HL-60/S4 treated with retinoic acid at 250 ng/mL for 4 days and 3 days (cell line): ENCODE data around the gene TPRG1L.
"Not testable (repeated sequence)": the region's sequence is repeated elsewhere in the genome, so short reads cannot be mapped to it uniquely, and the experiment has no call there.

Experiments
- in situ Hi-C: fragments of 300-500 bp; cut with MboI; formaldehyde crosslinking; loops from 2 replicates; pipeline ENCODE4 v1.7.0; 2022; ENCODE audit warnings: low sequenced_read_pairs

TPRG1L gene

DNA sequence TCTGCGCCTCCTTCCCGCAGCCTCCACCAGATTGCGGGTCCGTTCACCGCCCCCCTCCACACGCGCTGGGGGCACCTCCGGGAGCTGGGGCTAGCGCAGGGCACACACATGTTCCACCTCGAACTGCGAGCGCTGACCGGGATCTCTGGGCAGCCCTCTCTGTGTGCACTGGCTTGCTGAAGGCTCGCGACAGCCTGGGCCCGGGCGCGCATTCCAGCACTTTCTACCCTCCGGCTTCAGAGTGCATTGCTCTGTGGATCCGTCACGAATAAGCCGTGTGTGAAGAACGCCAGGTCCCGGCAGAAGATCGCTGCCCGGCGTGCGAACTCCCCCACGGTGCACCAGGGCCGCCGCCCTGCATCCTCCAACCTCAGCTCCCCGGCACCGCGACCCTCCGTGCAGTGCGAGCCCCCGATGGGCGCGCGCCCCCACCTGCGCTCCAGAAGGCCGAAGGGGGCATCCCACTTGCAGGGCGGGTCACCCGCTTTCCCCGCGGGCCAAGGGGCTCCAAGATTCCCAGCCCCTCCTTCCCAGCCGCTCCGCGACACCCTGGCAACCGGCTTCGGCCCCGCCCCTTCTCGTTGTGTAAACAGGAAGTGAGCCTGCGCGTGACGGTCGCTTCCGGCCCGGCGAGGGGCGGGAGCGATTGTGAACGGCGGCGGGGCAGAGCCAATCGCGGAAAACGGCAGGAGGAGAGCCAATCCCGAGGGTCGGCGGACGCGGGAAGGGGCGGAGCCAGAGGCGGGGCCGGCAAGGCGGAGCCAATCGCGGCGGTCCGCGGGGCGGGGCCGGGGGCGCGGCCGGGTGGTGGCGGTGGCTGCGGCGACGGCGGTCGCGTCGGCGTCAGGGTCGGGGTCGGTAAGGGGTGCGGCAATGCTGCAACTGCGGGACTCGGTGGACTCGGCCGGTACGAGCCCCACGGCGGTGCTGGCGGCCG lies at the start of gene TPRG1L:
Gene TPRG1L, plus strand, starts transcription at position 816 of the 937 bp plus-strand sequence. Its CDS starts 58 bp downstream, at position 874.
- in situ Hi-C loops: no loop called here

- in situ Hi-C loops: not testable (repeated sequence)
Measured at GRCh38 chr1:3575515-3575914, 49.3 kb upstream of the TPRG1L start.

GRCh38 chr1:3575993-3576392 lies 48.8 kb upstream of the TPRG1L start:
- in situ Hi-C loops: no loop called here

- in situ Hi-C loops: no loop called here
Measured at GRCh38 chr1:3577300-3577699, 47.5 kb upstream of the TPRG1L start.

- in situ Hi-C loops: no loop called here
Measured at GRCh38 chr1:3577711-3578432, 46.9 kb upstream of the TPRG1L start.

DNA sequence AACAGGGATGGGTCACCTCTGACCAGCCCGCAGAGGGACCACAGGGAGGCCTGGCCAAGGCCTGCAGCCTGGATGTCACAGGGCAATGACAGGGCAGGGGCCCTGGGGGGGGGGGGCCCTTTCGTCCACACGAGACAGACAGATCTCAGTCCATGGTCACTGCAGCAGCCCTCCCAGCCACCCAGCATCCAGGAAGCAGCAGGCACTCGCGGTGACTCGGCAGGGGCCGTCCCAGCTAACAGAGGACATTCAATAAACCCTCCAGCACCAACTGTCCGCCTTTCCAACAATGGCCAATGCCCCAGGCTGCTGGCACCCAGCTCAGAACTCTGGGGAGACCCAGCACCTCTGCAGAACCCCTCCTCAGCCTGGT lies 46.4 kb upstream of the TPRG1L start:
- in situ Hi-C loops: no loop called here

- in situ Hi-C loops: no loop called here
Measured at GRCh38 chr1:3578906-3579305, 45.9 kb upstream of the TPRG1L start.

DNA sequence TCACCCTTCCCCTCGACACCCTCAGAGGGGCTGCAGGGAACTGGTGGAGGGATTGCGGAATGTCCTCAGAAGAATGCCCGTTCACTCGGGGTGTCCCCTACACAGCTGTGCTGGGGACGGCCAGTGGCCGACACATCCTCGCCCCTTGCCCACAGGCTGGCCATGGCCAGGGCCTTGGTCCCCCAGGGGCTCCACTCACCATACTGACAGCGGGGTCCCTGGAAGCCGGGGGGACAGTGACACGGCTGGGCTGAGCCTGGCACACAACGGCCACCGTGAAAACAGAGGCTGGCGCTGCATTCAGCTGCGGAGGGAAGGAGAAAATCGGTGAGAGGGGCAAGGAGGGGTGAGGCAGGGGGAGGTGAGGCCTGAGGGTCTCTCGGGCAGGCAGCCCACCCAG lies 45.2 kb upstream of the TPRG1L start:
- in situ Hi-C loops: no loop called here

GRCh38 chr1:3580231-3580630 lies 44.6 kb upstream of the TPRG1L start:
- in situ Hi-C loops: no loop called here

GRCh38 chr1:3581296-3582036 lies 43.3 kb upstream of the TPRG1L start:
- in situ Hi-C loops: no loop called here

GRCh38 chr1:3583751-3584150 lies 41.1 kb upstream of the TPRG1L start:
- in situ Hi-C loops: not testable (repeated sequence)

- in situ Hi-C loops: no loop called here
Measured at GRCh38 chr1:3584915-3585314, 39.9 kb upstream of the TPRG1L start.

- in situ Hi-C loops: not testable (repeated sequence)
Measured at GRCh38 chr1:3585353-3585868, 39.4 kb upstream of the TPRG1L start.

- in situ Hi-C loops: no loop called here
Measured at GRCh38 chr1:3585940-3586568, 38.8 kb upstream of the TPRG1L start.

- in situ Hi-C loops: no loop called here
Measured at GRCh38 chr1:3586986-3587759, 37.6 kb upstream of the TPRG1L start.

GRCh38 chr1:3588395-3588794 lies 36.4 kb upstream of the TPRG1L start:
- in situ Hi-C loops: no loop called here

DNA sequence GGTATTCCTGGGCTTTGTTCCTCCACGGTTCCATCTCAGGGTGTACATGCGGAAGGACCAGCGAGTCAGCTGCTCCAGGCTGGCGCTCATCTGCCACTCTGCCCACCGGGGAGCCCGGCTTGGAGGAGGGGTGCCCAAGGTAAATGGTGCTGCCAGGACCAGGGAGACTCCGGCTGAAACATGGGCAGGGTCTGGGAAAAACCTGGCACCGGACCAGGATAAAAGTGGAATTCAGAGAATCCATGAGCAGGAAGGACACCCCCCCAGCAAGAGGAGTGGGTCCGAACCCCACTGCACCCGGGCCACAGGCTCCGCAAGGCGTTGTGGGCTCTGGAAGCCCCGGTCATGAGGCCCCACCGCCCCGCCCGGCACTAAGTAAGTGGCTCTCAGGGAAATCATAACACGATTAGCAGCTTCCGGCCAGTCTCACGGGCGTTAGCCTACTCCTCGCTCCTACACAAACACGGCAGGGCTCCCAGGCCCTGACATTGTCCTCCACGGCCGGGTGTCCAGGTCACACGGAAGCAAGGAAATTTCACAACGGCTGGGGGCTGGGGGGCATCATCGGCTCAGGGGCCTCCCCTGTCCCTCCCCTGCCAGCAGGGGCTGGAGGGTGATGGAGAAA lies 34.6 kb upstream of the TPRG1L start:
- in situ Hi-C loops: no loop called here

DNA sequence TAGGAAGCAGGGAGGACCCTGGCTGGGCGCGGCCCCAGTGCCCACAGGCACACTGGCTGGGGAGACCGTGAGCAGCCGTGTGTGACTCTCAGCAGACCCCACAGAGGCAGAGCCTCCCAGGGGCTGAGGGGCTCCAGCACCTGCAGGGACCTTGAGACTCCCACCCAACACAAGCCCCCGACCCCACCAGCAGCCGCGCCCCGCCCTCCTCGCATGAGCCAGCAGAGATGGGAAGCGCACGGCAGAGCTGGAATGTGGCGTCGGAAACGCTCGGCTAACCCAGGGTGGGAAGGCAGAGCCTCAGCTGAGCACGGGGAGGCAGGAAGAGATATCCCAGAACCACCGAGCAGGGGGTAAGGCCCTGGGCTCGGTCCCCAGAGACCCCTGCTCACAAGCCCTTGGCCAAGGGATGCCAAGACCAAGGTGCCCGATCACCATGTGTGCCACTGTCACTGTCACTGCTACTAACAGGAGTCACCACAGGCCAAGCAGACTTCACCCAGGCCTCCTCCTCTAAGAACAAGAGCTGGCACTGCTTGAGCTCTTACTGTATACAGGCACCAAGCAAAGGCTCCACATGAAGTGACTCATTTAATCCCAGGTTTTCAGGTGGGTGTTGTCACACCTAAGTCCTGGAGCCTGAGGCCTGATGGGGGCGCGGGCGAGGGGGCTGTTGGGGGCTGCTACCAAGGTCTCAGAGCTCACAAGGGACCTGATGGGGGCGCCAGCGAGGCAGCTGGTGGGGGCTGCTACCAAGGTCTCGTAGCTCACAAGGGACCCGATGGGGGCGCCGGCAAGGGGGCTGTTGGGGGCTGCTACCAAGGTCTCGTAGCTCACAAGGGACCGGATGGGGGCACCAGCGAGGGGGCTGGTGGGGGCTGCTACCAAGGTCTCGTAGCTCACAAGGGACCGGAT lies 33.6 kb upstream of the TPRG1L start:
- in situ Hi-C loops: no loop called here
